Neural progenitor cell (in vitro differentiated cells): Measurements from ENCODE around the gene SCAMP3.
"Not testable (repeated sequence)": the region's sequence is repeated elsewhere in the genome, so short reads cannot be mapped to it uniquely, and the experiment has no call there.

Experiments used
- EZH2 ChIP-seq: fragments of 200-600 bp; sonication (generic); IDR thresholded peaks from 2 replicates; pipeline ENCODE4 v1.6.1; 2017; ENCODE audit warnings: antibody characterized with exemption, mild to moderate bottlenecking, moderate library complexity
- EZH2phosphoT487 ChIP-seq: fragments of 200-600 bp; sonication (generic); IDR thresholded peaks from 2 replicates; pipeline ENCODE4 v1.6.1; 2017; ENCODE audit warnings: antibody characterized with exemption
- TF ChIP-seq, protein P1 (sequence below): fragments of 200-600 bp; sonication (generic); IDR thresholded peaks from 2 replicates; pipeline ENCODE4 v1.5.1; 2017; ENCODE audit warnings: antibody characterized with exemption, mild to moderate bottlenecking

DNA sequence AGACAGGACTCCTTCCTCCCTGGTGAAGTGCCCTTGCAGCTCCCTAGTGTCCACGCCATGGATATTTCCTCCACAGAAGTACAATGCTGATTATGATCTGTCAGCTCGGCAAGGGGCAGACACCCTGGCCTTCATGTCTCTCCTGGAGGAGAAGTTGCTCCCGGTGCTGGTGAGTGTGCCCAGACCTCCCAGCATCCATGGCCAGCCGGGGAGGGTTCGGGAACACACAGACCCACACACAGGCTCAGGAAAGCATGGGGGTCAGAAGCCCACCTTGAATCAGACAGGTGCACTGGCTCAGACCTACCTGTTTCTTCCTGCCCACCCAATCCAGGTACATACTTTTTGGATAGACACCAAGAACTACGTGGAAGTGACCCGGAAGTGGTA lies 50.1 kb downstream of the SCAMP3 start:
- TF ChIP-seq, protein P1, sequence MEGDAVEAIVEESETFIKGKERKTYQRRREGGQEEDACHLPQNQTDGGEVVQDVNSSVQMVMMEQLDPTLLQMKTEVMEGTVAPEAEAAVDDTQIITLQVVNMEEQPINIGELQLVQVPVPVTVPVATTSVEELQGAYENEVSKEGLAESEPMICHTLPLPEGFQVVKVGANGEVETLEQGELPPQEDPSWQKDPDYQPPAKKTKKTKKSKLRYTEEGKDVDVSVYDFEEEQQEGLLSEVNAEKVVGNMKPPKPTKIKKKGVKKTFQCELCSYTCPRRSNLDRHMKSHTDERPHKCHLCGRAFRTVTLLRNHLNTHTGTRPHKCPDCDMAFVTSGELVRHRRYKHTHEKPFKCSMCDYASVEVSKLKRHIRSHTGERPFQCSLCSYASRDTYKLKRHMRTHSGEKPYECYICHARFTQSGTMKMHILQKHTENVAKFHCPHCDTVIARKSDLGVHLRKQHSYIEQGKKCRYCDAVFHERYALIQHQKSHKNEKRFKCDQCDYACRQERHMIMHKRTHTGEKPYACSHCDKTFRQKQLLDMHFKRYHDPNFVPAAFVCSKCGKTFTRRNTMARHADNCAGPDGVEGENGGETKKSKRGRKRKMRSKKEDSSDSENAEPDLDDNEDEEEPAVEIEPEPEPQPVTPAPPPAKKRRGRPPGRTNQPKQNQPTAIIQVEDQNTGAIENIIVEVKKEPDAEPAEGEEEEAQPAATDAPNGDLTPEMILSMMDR: not testable (repeated sequence)
- not testable (repeated sequence) for TF ChIP-seq EZH2phosphoT487, EZH2
